Astrocyte of the hippocampus (primary cell): ENCODE results near the gene CEP135.

Experiments
- DNase-seq: peaks from one replicate; pipeline ENCODE4 v3.0.0; 2011; ENCODE audit warnings: low read depth, low spot score

CEP135 gene

GRCh38 chr4:56007154-56007553 lies 58.4 kb downstream of the CEP135 start:
- DNase-seq, result no peak

GRCh38 chr4:56008206-56008605 lies 59.5 kb downstream of the CEP135 start:
- DNase-seq, result no peak

- peak; percentile 54 for DNase-seq
Observed at GRCh38 chr4:56026596-56026995, 77.9 kb downstream of the CEP135 start.

- no peak for DNase-seq
Observed at GRCh38 chr4:56028165-56028564, 79.4 kb downstream of the CEP135 start.

- no peak for DNase-seq
Observed at GRCh38 chr4:56038487-56039162, 89.9 kb downstream of the CEP135 start.

- no peak for DNase-seq
Observed at GRCh38 chr4:56040842-56041241, 92.1 kb downstream of the CEP135 start.

- no peak for DNase-seq
Observed at GRCh38 chr4:56042225-56042624, 93.5 kb downstream of the CEP135 start.

GRCh38 chr4:56048383-56048701 lies 99.6 kb downstream of the CEP135 start:
- no peak for DNase-seq

- DNase-seq, result peak; percentile 92
Observed at GRCh38 chr4:56048702-56049431, 100.1 kb downstream of the CEP135 start.

GRCh38 chr4:56050625-56051024 lies 101.9 kb downstream of the CEP135 start:
- no peak for DNase-seq

- no peak for DNase-seq
Observed at GRCh38 chr4:56051029-56051709, 102.4 kb downstream of the CEP135 start.

- no peak for DNase-seq
Observed at GRCh38 chr4:56051710-56052075, 102.9 kb downstream of the CEP135 start.

GRCh38 chr4:56052481-56052880 lies 103.7 kb downstream of the CEP135 start:
- DNase-seq, result no peak

- no peak for DNase-seq
Observed at GRCh38 chr4:56052966-56053365, 104.2 kb downstream of the CEP135 start.

- no peak for DNase-seq
Observed at GRCh38 chr4:56055027-56055977, 106.6 kb downstream of the CEP135 start.

- no peak for DNase-seq
Observed at GRCh38 chr4:56055991-56056390, 107.2 kb downstream of the CEP135 start.

GRCh38 chr4:56058555-56058954 lies 109.8 kb downstream of the CEP135 start:
- DNase-seq, result no peak

- DNase-seq, result no peak
Observed at GRCh38 chr4:56060036-56060435, 111.3 kb downstream of the CEP135 start.

- no peak for DNase-seq
Observed at GRCh38 chr4:56062106-56062505, 113.4 kb downstream of the CEP135 start.

GRCh38 chr4:56062526-56063145 lies 113.9 kb downstream of the CEP135 start:
- DNase-seq, result no peak

GRCh38 chr4:56066493-56066892 lies 117.7 kb downstream of the CEP135 start:
- DNase-seq, result no peak
